NT2/D1 (cell line): Measurements from ENCODE around the gene HORMAD2.

Experiments used
- DNase-seq: peaks from one replicate; pipeline ENCODE4 v3.0.0-alpha.2; 2011; ENCODE audit warnings: low read depth, low spot score
- H3K27me3 ChIP-seq: 2 replicates; pipeline ENCODE4 v1.6.0; 2011; ENCODE audit warnings: mild to moderate bottlenecking; ENCODE audit not compliant: insufficient read length, insufficient read depth
- H3K36me3 ChIP-seq: 2 replicates; pipeline ENCODE4 v1.6.1; 2011; ENCODE audit warnings: mild to moderate bottlenecking, low read length, mixed read lengths; ENCODE audit not compliant: insufficient read depth, insufficient read length
- H3K4me1 ChIP-seq: 2 replicates; pipeline ENCODE4 v1.5.1; 2011; ENCODE audit not compliant: insufficient read depth, insufficient read length
- H3K4me3 ChIP-seq: 2 replicates; pipeline ENCODE4 v1.5.1; 2011; ENCODE audit warnings: low read depth; ENCODE audit not compliant: insufficient read length
- H3K9ac ChIP-seq: 2 replicates; pipeline ENCODE4 v1.6.0; 2011; ENCODE audit warnings: low read depth; ENCODE audit not compliant: insufficient read length
- H3K9me3 ChIP-seq: 2 replicates; pipeline ENCODE4 v1.5.1; 2011; ENCODE audit warnings: mild to moderate bottlenecking, low read length; ENCODE audit not compliant: insufficient read depth
- SUZ12 ChIP-seq: IDR thresholded peaks from 2 replicates; pipeline ENCODE4 v1.6.1; 2011; ENCODE audit not compliant: insufficient read length, insufficient read depth; ENCODE audit errors: extremely low read depth
- YY1 ChIP-seq: IDR thresholded peaks from 2 replicates; pipeline ENCODE4 v1.6.1; 2011; ENCODE audit not compliant: insufficient read length, insufficient read depth
- ZNF274 ChIP-seq: IDR thresholded peaks from 2 replicates; pipeline ENCODE4 v1.6.1; 2011; ENCODE audit warnings: mild to moderate bottlenecking, low read depth, low read length

The HORMAD2 gene

GRCh38 chr22:30181459-30182349 lies 101.4 kb downstream of the HORMAD2 start:
- H3K36me3 ChIP-seq, result no peaks in the 10 kb centered on the region
- H3K4me1 ChIP-seq, result no peaks in the 10 kb centered on the region
- no peaks in the 10 kb centered on the region for H3K9me3 ChIP-seq
- peaks cover 4% of the 10 kb centered on the region for H3K27me3 ChIP-seq
- DNase-seq, result no peak
- H3K9ac ChIP-seq, result no peak overlapping the region
- no peak overlapping the region for H3K4me3 ChIP-seq
- TF ChIP-seq SUZ12 (no peak), YY1 (no peak), ZNF274 (no peak)

GRCh38 chr22:30182350-30182745 lies 102.1 kb downstream of the HORMAD2 start:
- no peak for DNase-seq
- no peak overlapping the region for H3K9ac ChIP-seq
- TF ChIP-seq SUZ12 (no peak), YY1 (no peak), ZNF274 (no peak)
- peaks cover 4% of the 10 kb centered on the region for H3K27me3 ChIP-seq
- no peaks in the 10 kb centered on the region for H3K4me1 ChIP-seq
- no peaks in the 10 kb centered on the region for H3K9me3 ChIP-seq
- no peak overlapping the region for H3K4me3 ChIP-seq
- H3K36me3 ChIP-seq, result no peaks in the 10 kb centered on the region

GRCh38 chr22:30182815-30183214 lies 102.6 kb downstream of the HORMAD2 start:
- H3K36me3 ChIP-seq, result no peaks in the 10 kb centered on the region
- TF ChIP-seq YY1 (no peak), SUZ12 (no peak), ZNF274 (no peak)
- H3K9me3 ChIP-seq, result no peaks in the 10 kb centered on the region
- DNase-seq, result no peak
- H3K4me3 ChIP-seq, result no peak overlapping the region
- H3K9ac ChIP-seq, result no peak overlapping the region
- peaks cover 4% of the 10 kb centered on the region for H3K27me3 ChIP-seq
- H3K4me1 ChIP-seq, result no peaks in the 10 kb centered on the region

- no peak for DNase-seq
- Histone ChIP-seq H3K9me3 (no peaks in the 10 kb centered on the region), H3K4me3 (no peak overlapping the region), H3K4me1 (no peaks in the 10 kb centered on the region), H3K27me3 (peaks cover 4% of the 10 kb centered on the region), H3K9ac (no peak overlapping the region), H3K36me3 (no peaks in the 10 kb centered on the region)
- TF ChIP-seq SUZ12, result no peak
- no peak for TF ChIP-seq ZNF274
- TF ChIP-seq YY1, result no peak
Measured at GRCh38 chr22:30183271-30183670, 103.0 kb downstream of the HORMAD2 start.

GRCh38 chr22:30183861-30184278 lies 103.6 kb downstream of the HORMAD2 start:
- H3K9me3 ChIP-seq, result no peaks in the 10 kb centered on the region
- no peak for TF ChIP-seq SUZ12
- no peak for TF ChIP-seq ZNF274
- TF ChIP-seq YY1, result no peak
- DNase-seq, result no peak
- H3K4me1 ChIP-seq, result no peaks in the 10 kb centered on the region
- H3K9ac ChIP-seq, result no peak overlapping the region
- no peaks in the 10 kb centered on the region for H3K36me3 ChIP-seq
- H3K27me3 ChIP-seq, result peaks cover 4% of the 10 kb centered on the region
- H3K4me3 ChIP-seq, result no peak overlapping the region

GRCh38 chr22:30185129-30185528 lies 104.9 kb downstream of the HORMAD2 start:
- DNase-seq, result no peak
- no peak overlapping the region for H3K9ac ChIP-seq

DNA sequence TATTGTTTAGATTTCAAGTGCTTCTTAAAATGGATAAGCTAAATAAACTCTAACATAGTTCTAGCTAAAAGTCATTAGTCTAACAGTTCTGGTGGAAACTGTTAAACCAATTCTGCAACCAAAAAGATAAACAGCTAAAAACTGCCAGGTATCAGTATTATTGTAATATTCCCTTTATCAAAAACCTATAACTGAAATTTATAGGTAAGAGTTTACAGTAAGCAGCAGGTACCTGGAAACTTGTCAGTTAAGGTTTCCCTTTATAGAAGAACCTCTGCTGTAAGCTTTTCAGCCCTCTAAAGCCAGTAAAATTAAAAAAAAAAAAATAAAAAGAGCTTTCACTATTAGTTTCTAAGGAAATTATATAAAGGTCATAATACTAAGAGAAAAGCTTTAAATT lies 105.3 kb downstream of the HORMAD2 start:
- no peak for DNase-seq
- Histone ChIP-seq H3K27me3 (peaks cover under 1% of the 10 kb centered on the region), H3K36me3 (no peaks in the 10 kb centered on the region), H3K9ac (no peak overlapping the region), H3K9me3 (no peaks in the 10 kb centered on the region), H3K4me1 (no peaks in the 10 kb centered on the region), H3K4me3 (no peak overlapping the region)
- TF ChIP-seq SUZ12, result no peak
- no peak for TF ChIP-seq ZNF274
- no peak for TF ChIP-seq YY1

More at GRCh38 chr22:30185129-30185528, 104.9 kb downstream of the HORMAD2 start:
- TF ChIP-seq YY1, result no peak
- no peak for TF ChIP-seq ZNF274
- TF ChIP-seq SUZ12, result no peak
- Histone ChIP-seq H3K36me3 (no peaks in the 10 kb centered on the region), H3K4me1 (no peaks in the 10 kb centered on the region), H3K4me3 (no peak overlapping the region), H3K27me3 (peaks cover 4% of the 10 kb centered on the region), H3K9me3 (no peaks in the 10 kb centered on the region)

DNA sequence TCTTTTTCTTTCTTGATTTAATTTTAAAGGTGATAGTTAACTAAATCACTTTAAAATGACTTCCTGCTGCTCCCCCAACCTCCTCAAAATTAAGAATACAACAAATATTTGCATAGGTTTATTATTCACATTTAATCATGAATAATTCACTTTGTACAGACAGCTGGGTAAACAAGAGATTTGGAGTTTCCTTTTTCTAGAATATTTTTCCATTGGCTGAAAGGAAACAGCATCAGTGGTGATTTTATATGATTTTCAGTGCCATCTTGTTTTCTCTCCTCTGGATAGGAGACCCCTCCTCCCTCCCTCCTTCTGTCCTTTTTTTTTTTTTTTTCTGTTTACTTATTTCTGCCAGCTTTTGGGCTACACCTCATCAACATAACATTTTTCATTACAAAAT lies 105.8 kb downstream of the HORMAD2 start:
- no peak overlapping the region for H3K4me3 ChIP-seq
- no peaks in the 10 kb centered on the region for H3K27me3 ChIP-seq
- H3K9me3 ChIP-seq, result no peaks in the 10 kb centered on the region
- no peaks in the 10 kb centered on the region for H3K36me3 ChIP-seq
- no peak overlapping the region for H3K9ac ChIP-seq
- no peak for DNase-seq
- H3K4me1 ChIP-seq, result no peaks in the 10 kb centered on the region
- TF ChIP-seq SUZ12 (no peak), YY1 (no peak), ZNF274 (no peak)
